Measurements from ENCODE around the gene SIGLEC12. TPM values are rescaled to one million over a fixed set of nuclear protein-coding genes. Genes with fewer than 3 reads are reported as not detected.

Gene SIGLEC12
- total RNA-seq, 1 experiment from 2014 or later, result not detected

GRCh38 chr19:51539821-51540366, 38.3 kb upstream of the SIGLEC12 start:
- TF ChIP-seq REST (IDR thresholded peaks at IDR 0.05; ENCODE audit: insufficient read depth in 1 of 2, low read depth in 2 of 2, low read length in 1 of 2) (no peak), POLR2AphosphoS5 (IDR thresholded peaks at IDR 0.05; ENCODE audit: low read depth, low read length) (no peak), CTCF (IDR thresholded peaks at IDR 0.05) (no peak), SIN3A (IDR thresholded peaks at IDR 0.05; ENCODE audit: borderline replicate concordance, insufficient read depth, low read depth, low read length) (no peak), TCF7L2 (IDR thresholded peaks at IDR 0.05; ENCODE audit: low read depth, low read length) (no peak)
- H3K4me3 ChIP-seq (ENCODE audit: low read depth in 2 of 2, low read length in 2 of 2), result no peak overlapping the region
- in situ Hi-C loops (cut with HindIII; ENCODE audit: low pct_unique_long_range_greater_than_20kb, low sequenced_read_pairs) (no loop called here), intact Hi-C loops (cut with micrococcal nuclease; ENCODE audit: unreplicated experiment) (no loop called here)
- CTCF ChIA-PET, result no interaction called here
- DNase-seq (ENCODE audit: low read depth, low spot score) (no peak), ATAC-seq (no peak)
- POLR2A ChIA-PET, result no interaction called here
- no peaks in the 10 kb centered on the region for H3K36me3 ChIP-seq (ENCODE audit: control insufficient read depth, insufficient read depth, low read length)
- H3K27ac ChIP-seq (ENCODE audit: low read length), result no peak overlapping the region
- no peaks in the 10 kb centered on the region for H3K4me1 ChIP-seq (ENCODE audit: control insufficient read depth, insufficient read depth, low read length)
- no TSS peak for BruUV-seq (replicated peaks)
- H3K9me3 ChIP-seq (ENCODE audit: control insufficient read depth, insufficient read depth, low read depth, low read length), result no peaks in the 10 kb centered on the region
- peaks cover 2% of the 10 kb centered on the region; the same call in 1 of the 2 replicates for H3K27me3 ChIP-seq (ENCODE audit: control insufficient read depth, insufficient read depth, low read length)

- no peaks in the 10 kb centered on the region for H3K36me3 ChIP-seq (ENCODE audit: control insufficient read depth, insufficient read depth, low read length)
- no peak overlapping the region for H3K27ac ChIP-seq (ENCODE audit: low read length)
- no peaks in the 10 kb centered on the region for H3K9me3 ChIP-seq (ENCODE audit: control insufficient read depth, insufficient read depth, low read depth, low read length)
- ATAC-seq (no peak), DNase-seq (ENCODE audit: low read depth, low spot score) (no peak)
- intact Hi-C loops (cut with micrococcal nuclease; ENCODE audit: unreplicated experiment) (no loop called here), in situ Hi-C loops (cut with HindIII; ENCODE audit: low pct_unique_long_range_greater_than_20kb, low sequenced_read_pairs) (no loop called here)
- TF ChIP-seq SIN3A (IDR thresholded peaks at IDR 0.05; ENCODE audit: borderline replicate concordance, insufficient read depth, low read depth, low read length) (no peak), TCF7L2 (IDR thresholded peaks at IDR 0.05; ENCODE audit: low read depth, low read length) (no peak), REST (IDR thresholded peaks at IDR 0.05; ENCODE audit: insufficient read depth in 1 of 2, low read depth in 2 of 2, low read length in 1 of 2) (no peak), POLR2AphosphoS5 (IDR thresholded peaks at IDR 0.05; ENCODE audit: low read depth, low read length) (no peak), CTCF (IDR thresholded peaks at IDR 0.05) (no peak)
- ChIA-PET CTCF (no interaction called here), POLR2A (no interaction called here)
- no peaks in the 10 kb centered on the region for H3K4me1 ChIP-seq (ENCODE audit: control insufficient read depth, insufficient read depth, low read length)
- BruUV-seq (replicated peaks), result no TSS peak
- no peak overlapping the region for H3K4me3 ChIP-seq (ENCODE audit: low read depth in 2 of 2, low read length in 2 of 2)
- peaks cover 10% of the 10 kb centered on the region for H3K27me3 ChIP-seq (ENCODE audit: control insufficient read depth, insufficient read depth, low read length)
These were observed 33.9 kb upstream of the SIGLEC12 start for GRCh38 chr19:51535535-51535934.

Data from Panc1 (cell line).